Tibial artery (tissue), 4 donors: ENCODE data around the gene PSMB11.
A peak's percentile ranks its signal among the peaks of the same experiment; 100 is the strongest.

Experiments
- DNase-seq, 2 donors: peaks; one replicate each; pipeline ENCODE4 v3.0.0-alpha.2; 2019
- H3K27ac ChIP-seq, 2 donors: fragments of 200-600 bp; sonication (generic) in 1 of 2; 1 replicate in 1 of 2; 2 replicates in 1 of 2; pipeline ENCODE4 v1.5.1; 2018 to 2019; ENCODE audit warnings: mild to moderate bottlenecking in 1 of 2
- H3K27me3 ChIP-seq, 2 donors: fragments of 200-600 bp; sonication (generic) in 1 of 2; one replicate each; pipeline versions ENCODE4 v1.5.1 to v1.6.0; 2016 to 2019
- H3K36me3 ChIP-seq, 3 donors: fragments of 200-600 bp; sonication (generic) in 2 of 3; one replicate each; pipeline ENCODE4 v1.5.1; 2016 to 2019; ENCODE audit warnings: mild to moderate bottlenecking in 2 of 3
- H3K4me1 ChIP-seq, 4 donors: fragments of 200-600 bp; sonication (generic) in 2 of 4; 1 replicate in 3 of 4; 2 replicates in 1 of 4; pipeline ENCODE4 v1.5.1; 2016 to 2019
- H3K4me3 ChIP-seq, 2 donors: fragments of 200-600 bp; sonication (generic) in 1 of 2; 1 replicate in 1 of 2; 2 replicates in 1 of 2; pipeline ENCODE4 v1.5.1; 2018 to 2019; ENCODE audit warnings: mild to moderate bottlenecking in 2 of 2
- H3K9me3 ChIP-seq, 3 donors: fragments of 200-600 bp; sonication (generic) in 1 of 3; one replicate each; pipeline ENCODE4 v1.5.1; 2016 to 2019
- intact Hi-C: fragments of 100-400 bp; cut with DNase I; formaldehyde crosslinking; loops from one replicate; pipeline ENCODE4 v1.15.0; 2023; ENCODE audit warnings: low total_unique reads
- TF ChIP-seq, protein P1 (sequence below), 2 experiments: fragments of 200-600 bp in 1 of 2; fragments of 450-650 bp in 1 of 2; IDR thresholded peaks; one replicate each; pipeline ENCODE4 v1.5.1; 2017 to 2019; ENCODE audit warnings: antibody characterized with exemption in 2 of 2, mild to moderate bottlenecking in 1 of 2, moderate library complexity in 1 of 2

PSMB11 gene

DNA sequence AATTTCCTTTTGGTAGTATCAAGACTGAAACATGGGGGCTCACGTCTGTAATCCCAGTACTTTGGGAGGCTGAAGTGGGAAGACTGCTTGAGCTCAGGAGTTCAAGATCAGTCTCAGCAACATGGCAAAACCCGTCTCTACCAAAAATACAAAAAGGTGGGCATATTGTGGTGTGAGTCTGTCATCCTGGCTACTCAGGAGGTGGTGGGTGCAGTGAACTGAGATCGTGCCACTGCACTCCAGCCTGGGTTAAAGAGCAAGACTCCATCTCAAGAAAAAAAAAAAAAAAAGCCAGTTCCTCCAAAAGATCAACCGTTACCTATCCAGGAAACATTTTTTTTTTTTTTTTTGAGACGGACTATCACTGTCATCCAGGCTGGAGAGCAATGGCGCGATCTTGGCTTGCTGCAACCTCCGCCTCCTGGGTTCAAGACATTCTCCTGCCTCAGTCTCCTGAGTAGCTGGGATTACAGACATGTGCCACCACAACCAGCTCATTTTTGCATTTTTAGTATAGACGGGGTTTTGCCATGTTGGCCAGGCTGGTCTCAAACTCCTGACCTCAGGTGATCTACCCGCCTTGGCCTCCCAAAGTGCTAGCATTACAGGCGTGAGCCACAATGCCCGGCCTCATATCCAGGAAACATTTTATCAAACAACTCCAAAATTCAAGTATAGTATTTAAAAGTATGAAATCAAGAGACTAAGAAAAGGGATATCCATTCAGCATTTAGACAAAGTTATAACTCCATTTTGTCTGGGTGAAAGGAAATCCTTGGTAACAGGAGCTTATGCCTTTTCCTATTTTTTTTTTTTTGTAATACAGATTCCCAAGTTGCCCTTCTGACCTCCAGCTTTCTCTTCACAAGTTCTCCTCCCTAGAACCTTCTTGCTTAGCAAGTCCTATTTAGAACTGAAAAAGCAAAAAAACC is 49.5 kb downstream of the PSMB11 start:
- intact Hi-C loops: no loop called here
- H3K9me3 ChIP-seq: no peaks in the 10 kb centered on the region
- H3K4me3 ChIP-seq: no peak overlapping the region
- peaks cover 46 to 49% (median 47%) of the 10 kb centered on the region in 3 donors for H3K36me3 ChIP-seq
- no peak for DNase-seq
- peaks cover 0 to 28% (median 14%) of the 10 kb centered on the region in 4 donors for H3K4me1 ChIP-seq
- no peak overlapping the region for H3K27ac ChIP-seq
- no peaks in the 10 kb centered on the region for H3K27me3 ChIP-seq
- TF ChIP-seq, protein P1, sequence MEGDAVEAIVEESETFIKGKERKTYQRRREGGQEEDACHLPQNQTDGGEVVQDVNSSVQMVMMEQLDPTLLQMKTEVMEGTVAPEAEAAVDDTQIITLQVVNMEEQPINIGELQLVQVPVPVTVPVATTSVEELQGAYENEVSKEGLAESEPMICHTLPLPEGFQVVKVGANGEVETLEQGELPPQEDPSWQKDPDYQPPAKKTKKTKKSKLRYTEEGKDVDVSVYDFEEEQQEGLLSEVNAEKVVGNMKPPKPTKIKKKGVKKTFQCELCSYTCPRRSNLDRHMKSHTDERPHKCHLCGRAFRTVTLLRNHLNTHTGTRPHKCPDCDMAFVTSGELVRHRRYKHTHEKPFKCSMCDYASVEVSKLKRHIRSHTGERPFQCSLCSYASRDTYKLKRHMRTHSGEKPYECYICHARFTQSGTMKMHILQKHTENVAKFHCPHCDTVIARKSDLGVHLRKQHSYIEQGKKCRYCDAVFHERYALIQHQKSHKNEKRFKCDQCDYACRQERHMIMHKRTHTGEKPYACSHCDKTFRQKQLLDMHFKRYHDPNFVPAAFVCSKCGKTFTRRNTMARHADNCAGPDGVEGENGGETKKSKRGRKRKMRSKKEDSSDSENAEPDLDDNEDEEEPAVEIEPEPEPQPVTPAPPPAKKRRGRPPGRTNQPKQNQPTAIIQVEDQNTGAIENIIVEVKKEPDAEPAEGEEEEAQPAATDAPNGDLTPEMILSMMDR (IDR thresholded peaks at IDR 0.05): no peak

DNA sequence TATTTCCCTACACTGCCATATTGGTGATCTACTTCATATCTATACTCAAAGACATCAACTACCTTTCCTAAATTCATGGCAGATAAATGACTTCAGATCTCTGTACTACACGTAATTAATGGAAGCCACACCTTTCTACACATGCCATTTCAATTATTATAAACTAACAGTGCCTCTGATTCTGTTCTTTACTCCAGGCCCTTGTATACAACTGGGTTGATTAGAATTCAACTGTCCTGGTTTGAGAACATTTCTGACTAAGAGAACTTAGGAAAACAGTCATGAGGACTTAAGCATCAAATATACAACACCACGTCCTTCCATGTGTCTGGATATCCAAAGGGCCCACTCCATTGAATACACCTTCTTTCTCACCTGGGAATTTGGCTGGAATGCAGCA is 51.1 kb downstream of the PSMB11 start:
- Histone ChIP-seq H3K36me3 (peaks cover 40 to 50% (median 42%) of the 10 kb centered on the region in 3 donors), H3K9me3 (no peaks in the 10 kb centered on the region), H3K27me3 (no peaks in the 10 kb centered on the region), H3K27ac (no peak overlapping the region), H3K4me3 (no peak overlapping the region), H3K4me1 (peaks cover 0 to 42% (median 26%) of the 10 kb centered on the region in 4 donors)
- intact Hi-C loops: no loop called here
- TF ChIP-seq, protein P1 (IDR thresholded peaks at IDR 0.05): no peak
- no peak for DNase-seq

DNA sequence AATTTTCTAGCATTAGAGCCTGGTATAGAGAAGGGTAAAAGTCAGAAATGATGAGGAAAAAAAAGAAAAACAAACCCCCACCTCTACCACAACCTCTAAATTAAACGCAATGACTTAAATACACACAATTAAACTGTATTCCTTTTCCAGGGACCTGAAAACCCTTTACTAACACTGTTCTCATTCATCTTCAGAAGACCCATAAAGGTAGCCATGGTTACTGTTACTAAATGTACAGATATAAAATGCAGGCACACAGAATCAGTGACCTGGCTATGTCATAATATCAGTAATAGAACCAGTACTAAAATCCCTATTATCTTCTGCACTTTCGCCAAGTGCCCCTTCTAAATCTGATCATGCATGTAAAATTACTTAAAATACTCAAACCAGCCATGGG is 51.5 kb downstream of the PSMB11 start:
- H3K4me3 ChIP-seq: peak overlapping the region; percentile 73 to 95
- H3K4me1 ChIP-seq: peaks cover 0 to 42% (median 26%) of the 10 kb centered on the region in 4 donors
- H3K27me3 ChIP-seq: no peaks in the 10 kb centered on the region
- intact Hi-C loops: no loop called here
- no peak for DNase-seq
- H3K9me3 ChIP-seq: no peaks in the 10 kb centered on the region
- peaks cover 40 to 50% (median 43%) of the 10 kb centered on the region in 3 donors for H3K36me3 ChIP-seq
- H3K27ac ChIP-seq: peak overlapping the region in 1 of 2 donors; percentile 94
- TF ChIP-seq, protein P1 (IDR thresholded peaks at IDR 0.05): no peak
